GM12872 (cell line): ENCODE results near the gene ZDHHC8.
A peak's percentile ranks its signal among the peaks of the same experiment; 100 is the strongest.

Source experiments
- CTCF ChIP-seq: IDR thresholded peaks from 3 replicates; pipeline ENCODE4 v1.5.1; 2011; ENCODE audit warnings: low read depth, mild to moderate bottlenecking, low read length, moderate library complexity; ENCODE audit not compliant: insufficient read depth

The ZDHHC8 gene

GRCh38 chr22:20127869-20128618, 3.6 kb upstream of the ZDHHC8 start:
- TF ChIP-seq CTCF: no peak

- no peak for TF ChIP-seq CTCF
Observed at GRCh38 chr22:20128619-20128901, 3.0 kb upstream of the ZDHHC8 start.

GRCh38 chr22:20128902-20129746, 2.5 kb upstream of the ZDHHC8 start:
- TF ChIP-seq CTCF: peak; percentile 50; the same call in 2 of the 3 replicates

GRCh38 chr22:20129747-20130014, 1.9 kb upstream of the ZDHHC8 start:
- no peak for TF ChIP-seq CTCF

GRCh38 chr22:20130319-20130718, 1.3 kb upstream of the ZDHHC8 start:
- peak; percentile 20; the same call in 1 of the 3 replicates for TF ChIP-seq CTCF

- TF ChIP-seq CTCF: no peak
Observed at GRCh38 chr22:20130731-20131596, 640 bp upstream of the ZDHHC8 start.
